K562 (cell line): ENCODE measurements around the gene UNKL. TPM values are rescaled to one million over a fixed set of nuclear protein-coding genes. Genes with fewer than 3 reads are reported as not detected.
A peak's percentile ranks its signal among the peaks of the same experiment; 100 is the strongest.

Experiments
- ATAC-seq: fragments of 200-7000 bp; cut with Tn5 transposase; 3 replicates; pipeline ENCODE4 v1.9.1; 2020; ENCODE audit warnings: moderate library complexity
- Bru-seq: library from RNA; stranded (reverse); fragments of 400-500 nt; gene quantifications from one replicate; lab custom pipeline; 2021; lab: Mats Ljungman, UMichigan
- BruChase-seq, 2 experiments: library from RNA; stranded (reverse); fragments of 400-500 nt; gene quantifications; one replicate each; lab custom pipeline; 2021; lab: Mats Ljungman, UMichigan
- BruUV-seq: library from RNA; stranded (reverse); fragments of 400-500 nt; replicated peaks from 2 replicates; lab custom pipeline; 2021; lab: Mats Ljungman, UMichigan
- CTCF ChIA-PET: fragments of 300-600 bp; formaldehyde crosslinking; extraction: SDS; loops from one replicate; lab custom pipeline; 2021; ENCODE audit warnings: low intra/inter-chr PET ratio; lab: Yijun Ruan, JAX
- POLR2A ChIA-PET: fragments of 300-600, 350-650 bp; sonication (Branson Sonifier 250); formaldehyde crosslinking; extraction: SDS; loops from one replicate; lab custom pipeline; 2021; ENCODE audit warnings: antibody characterized with exemption, inconsistent platforms; lab: Yijun Ruan, JAX
- DNase-seq, 4 experiments: peaks; one replicate each; pipeline versions ENCODE4 v3.0.0 to v3.0.0-alpha.2; 2011 to 2018; ENCODE audit warnings: low spot score in 3 of 4, mixed read lengths in 3 of 4; ENCODE audit errors: extremely low read depth in 1 of 4
- FAIRE-seq: peaks from 2 replicates; lab custom pipeline; 2011; peaks lifted over from hg19 to GRCh38; lab: Jason Lieb, UNC
- H2AFZ ChIP-seq: 2 replicates; pipeline ENCODE4 v1.6.0; 2011; ENCODE audit warnings: low read depth, low read length, control low read depth, inconsistent platforms
- H3K27ac ChIP-seq: fragments of 200-600 bp; 3 replicates; pipeline ENCODE4 v1.8.0; 2011; ENCODE audit warnings: low read depth, mild to moderate bottlenecking, control low read depth, inconsistent platforms, low read length, moderate library complexity, mixed read lengths; ENCODE audit errors: extremely low read depth
- H3K27me3 ChIP-seq, 2 experiments: fragments of 300-600 bp in 1 of 2; 2 replicates in 1 of 2; 3 replicates in 1 of 2; pipeline versions ENCODE4 v1.6.0 to v1.8.0; 2011; ENCODE audit warnings: inconsistent platforms in 2 of 2, low read length in 2 of 2, mild to moderate bottlenecking in 1 of 2, mixed read lengths in 1 of 2, moderate library complexity in 1 of 2; ENCODE audit not compliant: control insufficient read depth in 2 of 2, insufficient read depth in 2 of 2
- H3K36me3 ChIP-seq: fragments of 300-600 bp; 3 replicates; pipeline ENCODE4 v1.8.0; 2011; ENCODE audit warnings: mild to moderate bottlenecking, low read length, inconsistent platforms; ENCODE audit not compliant: control insufficient read depth, insufficient read depth
- H3K4me1 ChIP-seq, 2 experiments: fragments of 200-600 bp in 1 of 2; replicated peaks in 1 of 2; 2 replicates in 1 of 2; 3 replicates in 1 of 2; pipeline versions ENCODE4 v1.5.1 to v1.8.0; 2011; ENCODE audit warnings: inconsistent platforms in 2 of 2, low read length in 2 of 2, mild to moderate bottlenecking in 1 of 2, mixed read lengths in 1 of 2, moderate library complexity in 1 of 2; ENCODE audit not compliant: control insufficient read depth in 2 of 2, insufficient read depth in 2 of 2
- H3K4me2 ChIP-seq: 2 replicates; pipeline ENCODE4 v1.6.1; 2011; ENCODE audit warnings: low read length, control low read depth, inconsistent platforms, mixed read lengths; ENCODE audit not compliant: insufficient read depth
- H3K4me3 ChIP-seq: fragments of 200-600 bp; sonication (generic), shearing (Covaris generic); 2 replicates; pipeline ENCODE4 v1.5.1; 2016; ENCODE audit warnings: control low read depth, inconsistent platforms
- H3K79me2 ChIP-seq: fragments of 200-600 bp; 3 replicates; pipeline ENCODE4 v1.8.0; 2011; ENCODE audit warnings: low read length, inconsistent platforms; ENCODE audit not compliant: control insufficient read depth, insufficient read depth
- H3K9ac ChIP-seq, 2 experiments: 2 replicates each; pipeline versions ENCODE4 v1.6.0 to v1.6.1; 2011; ENCODE audit warnings: low read depth in 2 of 2, low read length in 2 of 2, control low read depth in 1 of 2, inconsistent platforms in 1 of 2, mild to moderate bottlenecking in 1 of 2, mixed read lengths in 1 of 2; ENCODE audit not compliant: insufficient read depth in 1 of 2
- H3K9me1 ChIP-seq: one replicate; pipeline ENCODE4 v1.6.0; 2011; ENCODE audit warnings: inconsistent platforms, mild to moderate bottlenecking, low read length, moderate library complexity; ENCODE audit not compliant: control insufficient read depth, insufficient read depth
- H3K9me3 ChIP-seq: replicated peaks from 2 replicates; pipeline ENCODE4 v1.5.1; 2011; ENCODE audit warnings: low read depth, low read length, inconsistent platforms; ENCODE audit not compliant: control insufficient read depth, insufficient read depth
- H4K20me1 ChIP-seq: replicated peaks from 2 replicates; pipeline ENCODE4 v1.6.1; 2011; ENCODE audit warnings: low read length, inconsistent platforms, mixed read lengths; ENCODE audit not compliant: control insufficient read depth, insufficient read depth
- CCNT2 ChIP-seq: IDR thresholded peaks from 2 replicates; pipeline ENCODE4 v1.6.1; 2011; ENCODE audit warnings: borderline replicate concordance, low read depth, mild to moderate bottlenecking, moderate library complexity, mixed read lengths, low read length; ENCODE audit not compliant: insufficient read length; ENCODE audit errors: extremely low read depth
- CXXC5 ChIP-seq: fragments of 250-450 bp; sonication (Bioruptor Pico); IDR thresholded peaks from 2 replicates; pipeline ENCODE4 v1.8.0; 2022; ENCODE audit warnings: inconsistent platforms, mild to moderate bottlenecking, moderate library complexity
- HNRNPL ChIP-seq: fragments of 200-400 bp; formaldehyde crosslinking; IDR thresholded peaks from 2 replicates; pipeline ENCODE4 v1.6.1; 2017; ENCODE audit warnings: low read depth, mild to moderate bottlenecking, low read length
- NONO ChIP-seq, 2 experiments: fragments of 200-400 bp in 1 of 2; fragments of 450-650 bp in 1 of 2; formaldehyde crosslinking in 1 of 2; IDR thresholded peaks; 2 replicates each; pipeline ENCODE4 v1.6.1; 2017; ENCODE audit warnings: low read depth in 2 of 2, mild to moderate bottlenecking in 2 of 2, moderate library complexity in 2 of 2, low read length in 1 of 2
- PHF8 ChIP-seq: fragments of 200-600 bp; sonication (generic); IDR thresholded peaks from 2 replicates; pipeline ENCODE4 v1.6.1; 2012; ENCODE audit warnings: mixed run types, mild to moderate bottlenecking, inconsistent platforms, low read length, moderate library complexity, borderline replicate concordance
- POLR2G ChIP-seq: fragments of 200-400 bp; formaldehyde crosslinking; IDR thresholded peaks from 2 replicates; pipeline ENCODE4 v1.6.1; 2017; ENCODE audit warnings: low read depth, mild to moderate bottlenecking, antibody characterized with exemption, low read length, moderate library complexity
- RBM22 ChIP-seq: fragments of 200-400 bp; formaldehyde crosslinking; IDR thresholded peaks from 2 replicates; pipeline ENCODE4 v1.6.1; 2018; ENCODE audit warnings: low read length, low read depth; ENCODE audit not compliant: poor library complexity, severe bottlenecking
- SIN3A ChIP-seq, 2 experiments: fragments of 150-350 bp in 1 of 2; IDR thresholded peaks; 2 replicates each; pipeline ENCODE4 v1.6.1; 2011 to 2016; ENCODE audit warnings: borderline replicate concordance in 2 of 2, low read depth in 2 of 2, low read length in 2 of 2, mild to moderate bottlenecking in 2 of 2, moderate library complexity in 2 of 2; ENCODE audit not compliant: control insufficient read depth in 1 of 2
- SIN3B ChIP-seq: fragments of 450-650 bp; IDR thresholded peaks from 2 replicates; pipeline ENCODE4 v1.6.1; 2017; ENCODE audit warnings: low read depth, mild to moderate bottlenecking, moderate library complexity
- VEZF1 ChIP-seq: fragments of 200-800 bp; sonication (Bioruptor generic); IDR thresholded peaks from 2 replicates; pipeline ENCODE4 v1.6.1; 2017; ENCODE audit warnings: missing genetic modification characterization, missing compliant biosample characterization
- YY1 ChIP-seq, 3 experiments: IDR thresholded peaks; 2 replicates each; pipeline ENCODE4 v1.6.1; 2011; ENCODE audit warnings: low read length in 2 of 3, mild to moderate bottlenecking in 2 of 3, moderate library complexity in 2 of 3, borderline replicate concordance in 1 of 3, control low read depth in 1 of 3, low read depth in 1 of 3; ENCODE audit not compliant: insufficient read depth in 3 of 3, insufficient replicate concordance in 2 of 3, control insufficient read depth in 1 of 3, insufficient read length in 1 of 3; ENCODE audit errors: extremely low read depth in 1 of 3
- ZBTB7A ChIP-seq: IDR thresholded peaks from 2 replicates; pipeline ENCODE4 v1.6.1; 2011; ENCODE audit warnings: low read depth, mild to moderate bottlenecking, low read length, moderate library complexity, borderline replicate concordance; ENCODE audit not compliant: control insufficient read depth
- WGBS: fragments of 100-300 bp; shearing (Covaris generic); methylation state at CpG from one replicate; pipeline ENCODE4 v1.1.6; 2016; ENCODE audit warnings: low coverage, mixed read lengths; ENCODE audit not compliant: insufficient coverage; ENCODE audit errors: missing lambda C conversion rate; 5-methylcytosine and 5-hydroxymethylcytosine counted together
- in situ Hi-C: fragments of 300-500 bp; cut with MboI; formaldehyde crosslinking; loops from 4 replicates; pipeline ENCODE4 v1.15.0; 2018; ENCODE audit warnings: inconsistent platforms, mixed read lengths
- intact Hi-C: fragments of 100-400 bp; cut with micrococcal nuclease; formaldehyde crosslinking; loops from 2 replicates; pipeline ENCODE4 v1.14.2; 2022
- long read RNA-seq, 3 experiments: library from polyadenylated mRNA in 2 of 3; library from RNA in 1 of 3; unstranded in 2 of 3; stranded (forward) in 1 of 3; transcript quantifications; one replicate each; pipeline ENCODE4 v2.0.0, GENCODE V29; 2019 to 2022
- polyA minus RNA-seq, 3 experiments: library from RNA; depleted of rRNA, polyadenylated mRNA; stranded (reverse); fragments of >200 nt; gene quantifications; 2 replicates each; pipeline ENCODE4 v1.2.3, GENCODE V29; 2011
- polyA plus RNA-seq, 8 experiments: library from polyadenylated mRNA; depleted of rRNA in 4 of 8; stranded (reverse) in 5 of 8; unstranded in 3 of 8; fragments of >200 nt; fragmentation: Nextera tagmentation in 2 of 8; fragmentation: Illumina TruSeq in 1 of 8; extraction: Ambion mirVana in 2 of 8; extraction: Trizol in 1 of 8; gene quantifications; 2 replicates each; pipeline versions ENCODE4 v1.2.1 to v1.2.3, GENCODE V29; 2011 to 2014; ENCODE audit warnings: inconsistent platforms in 1 of 8, missing spikeins in 1 of 8
- total RNA-seq, 7 experiments: library from RNA; depleted of rRNA in 6 of 7; stranded (reverse); fragments of >200 nt in 6 of 7; fragmentation: Illumina TruSeq in 2 of 7; extraction: Trizol in 2 of 7; gene quantifications; 2 replicates each; pipeline versions ENCODE4 v1.2.1 to v1.2.3, GENCODE V29; 2011 to 2021; ENCODE audit warnings: low replicate concordance in 1 of 7

Gene UNKL
- 87.2 and 161 TPM in 2 replicates for total RNA-seq (2011; cell fraction: chromatin; rRNA removed; ENCODE audit: low replicate concordance)
- 91.9 and 116 TPM in 2 replicates for total RNA-seq (2011; cell fraction: nucleolus; rRNA removed)
- 69.6 and 98.9 TPM in 2 replicates for total RNA-seq (2011; cell fraction: nucleoplasm; rRNA removed)
- 17.2 and 17.6 TPM in 2 replicates for total RNA-seq (2014; rRNA removed)
- total RNA-seq (2014; rRNA removed; fragmentation: Illumina TruSeq; extraction: Trizol), result 4.2 and 4.4 TPM in 2 replicates
- 5.1 and 12.1 TPM in 2 replicates for total RNA-seq (2015; rRNA removed; fragmentation: Illumina TruSeq; extraction: Trizol)
- total RNA-seq (2021), result 22.3 and 30.2 TPM in 2 replicates
- 19.0 and 26.5 TPM in 2 replicates for polyA plus RNA-seq (2011; rRNA removed)
- polyA plus RNA-seq (2011; cell fraction: cytosol; rRNA removed), result 17.4 and 36.7 TPM in 2 replicates
- 121 and 141 TPM in 2 replicates for polyA plus RNA-seq (2011; cell fraction: nucleus; rRNA removed)
- 11.5 and 25.8 TPM in 2 replicates for polyA plus RNA-seq (2012)
- 3.3 and 18.5 TPM in 2 replicates for polyA plus RNA-seq (2014; fragmentation: Illumina TruSeq; extraction: Trizol)
- under 1 TPM; 0.37 to 0.48 TPM for polyA plus RNA-seq (2014; fragmentation: Nextera tagmentation; extraction: Ambion mirVana)
- 17.5 and 22.1 TPM in 2 replicates for polyA plus RNA-seq (2014; rRNA removed)
- 3.1 and 3.6 TPM in 2 replicates for polyA minus RNA-seq (2011; rRNA and poly(A)+ RNA removed)
- polyA minus RNA-seq (2011; cell fraction: cytosol; rRNA and poly(A)+ RNA removed), result 23.1 and 27.5 TPM in 2 replicates
- 25.4 and 28.3 TPM in 2 replicates for polyA minus RNA-seq (2011; cell fraction: nucleus; rRNA and poly(A)+ RNA removed)
- Bru-seq, nascent RNA, result percentile 54 among the genes with signal in this experiment
- BruChase-seq, experiment 1, labeled RNA remaining after a 2-hour chase, result percentile 55 among the genes with signal in this experiment
- BruChase-seq, experiment 2, labeled RNA remaining after a 6-hour chase, result percentile 57 among the genes with signal in this experiment
- long read RNA-seq, experiment 1, partial matches to known transcripts, result 9 of 68 reads
- long read RNA-seq, experiment 1, other reads (novel, unspliced or antisense), result 52 of 68 reads
- long read RNA-seq, experiment 2, partial matches to known transcripts, result 4 of 25 reads
- long read RNA-seq, experiment 2, other reads (novel, unspliced or antisense), result 19 of 25 reads
- long read RNA-seq, experiment 3, partial matches to known transcripts, result 2 of 7 reads
- long read RNA-seq, experiment 3, other reads (novel, unspliced or antisense), result 3 of 7 reads

- in situ Hi-C loops (no loop called here), intact Hi-C loops (no loop called here)
- Histone ChIP-seq H3K4me1 (peaks cover 14 to 33% of the 10 kb centered on the region in 2 experiments; a peak in 4 of 5 replicates), H3K9me3 (no peaks in the 10 kb centered on the region), H2AFZ (peak within 1 kb of the TSS; percentile 86), H3K4me3 (peak within 1 kb of the TSS; percentile 84), H3K36me3 (peaks cover 16% of the 10 kb centered on the region; the same call in 1 of the 3 replicates), H3K9ac (peak within 1 kb of the TSS; percentile 87 to 92; a peak in 3 of 4 replicates), H3K9me1 (no peaks in the 10 kb centered on the region), H3K79me2 (peaks cover 33% of the 10 kb centered on the region), H4K20me1 (no peaks in the 10 kb centered on the region), H3K4me2 (peak within 1 kb of the TSS; percentile 84), H3K27ac (peak within 1 kb of the TSS; percentile 90), H3K27me3 (no peaks in the 10 kb centered on the region)
- POLR2A ChIA-PET, result interaction anchor here (0.7 to 1.4 kb wide), 4 partner anchors 36 to 831 kb away, joined by 3 to 5 read pairs (median 4); no protein-coding TSS in a partner anchor
- BruUV-seq, result no TSS peak
- CTCF ChIA-PET, result no interaction called here
- no peak for FAIRE-seq
- 13% methylated on average over 16 of the region's 72 CpGs for whole genome bisulfite sequencing
- peak; percentile 46 for ATAC-seq
- peak; percentile 82 to 95 (median 92) for DNase-seq
- peak; percentile 39; the same call in 1 of the 2 replicates for TF ChIP-seq SIN3B
- TF ChIP-seq ZBTB7A, result peak; percentile 13; the same call in 1 of the 2 replicates
- peak; percentile 92 for TF ChIP-seq VEZF1
- TF ChIP-seq NONO (IDR thresholded peaks at IDR 0.05; ENCODE audit: low read depth in 2 of 2, low read length in 1 of 2), result 0 out of 4 replicates have a peak, but pooled peaks of 1 of the 2 experiments have one; percentile 48
- TF ChIP-seq HNRNPL, result no peak
- no peak for TF ChIP-seq RBM22
- peak; percentile 37 for TF ChIP-seq CCNT2
- TF ChIP-seq CXXC5 (CRISPR knock-in tag), result peak; percentile 55
- TF ChIP-seq PHF8, result peak; percentile 43; the same call in 1 of the 2 replicates
- TF ChIP-seq POLR2G, result peak; percentile 29; the same call in 1 of the 2 replicates
- peak in 1 of 3 experiments; percentile 71 for TF ChIP-seq YY1 (IDR thresholded peaks at IDR 0.05; ENCODE audit: borderline replicate concordance in 1 of 3, control insufficient read depth in 1 of 3, extremely low read depth in 1 of 3, insufficient read depth in 3 of 3, insufficient read length in 1 of 3, insufficient replicate concordance in 2 of 3, low read depth in 1 of 3, low read length in 2 of 3)
- TF ChIP-seq SIN3A (IDR thresholded peaks at IDR 0.05; ENCODE audit: borderline replicate concordance in 2 of 2, control insufficient read depth in 1 of 2, low read depth in 2 of 2, low read length in 2 of 2), result 0 out of 4 replicates have a peak, but pooled peaks of 1 of the 2 experiments have one; percentile 6
These were observed at the start of gene UNKL for GRCh38 chr16:1414532-1415260. Gene UNKL (minus strand): TSS chr16:1414704. CDS start chr16:1414691, 13 bp downstream.
